HG03460 (cell line): Measurements from ENCODE around the gene VWA3B.
"Not testable (repeated sequence)": the region's sequence is repeated elsewhere in the genome, so short reads cannot be mapped to it uniquely, and the experiment has no call there.

Source experiments
- ATAC-seq: cut with Tn5 transposase; IDR thresholded peaks from one replicate; pipeline ENCODE4 v1.9.1; 2021; ENCODE audit not compliant: unreplicated experiment

VWA3B gene, protein sequence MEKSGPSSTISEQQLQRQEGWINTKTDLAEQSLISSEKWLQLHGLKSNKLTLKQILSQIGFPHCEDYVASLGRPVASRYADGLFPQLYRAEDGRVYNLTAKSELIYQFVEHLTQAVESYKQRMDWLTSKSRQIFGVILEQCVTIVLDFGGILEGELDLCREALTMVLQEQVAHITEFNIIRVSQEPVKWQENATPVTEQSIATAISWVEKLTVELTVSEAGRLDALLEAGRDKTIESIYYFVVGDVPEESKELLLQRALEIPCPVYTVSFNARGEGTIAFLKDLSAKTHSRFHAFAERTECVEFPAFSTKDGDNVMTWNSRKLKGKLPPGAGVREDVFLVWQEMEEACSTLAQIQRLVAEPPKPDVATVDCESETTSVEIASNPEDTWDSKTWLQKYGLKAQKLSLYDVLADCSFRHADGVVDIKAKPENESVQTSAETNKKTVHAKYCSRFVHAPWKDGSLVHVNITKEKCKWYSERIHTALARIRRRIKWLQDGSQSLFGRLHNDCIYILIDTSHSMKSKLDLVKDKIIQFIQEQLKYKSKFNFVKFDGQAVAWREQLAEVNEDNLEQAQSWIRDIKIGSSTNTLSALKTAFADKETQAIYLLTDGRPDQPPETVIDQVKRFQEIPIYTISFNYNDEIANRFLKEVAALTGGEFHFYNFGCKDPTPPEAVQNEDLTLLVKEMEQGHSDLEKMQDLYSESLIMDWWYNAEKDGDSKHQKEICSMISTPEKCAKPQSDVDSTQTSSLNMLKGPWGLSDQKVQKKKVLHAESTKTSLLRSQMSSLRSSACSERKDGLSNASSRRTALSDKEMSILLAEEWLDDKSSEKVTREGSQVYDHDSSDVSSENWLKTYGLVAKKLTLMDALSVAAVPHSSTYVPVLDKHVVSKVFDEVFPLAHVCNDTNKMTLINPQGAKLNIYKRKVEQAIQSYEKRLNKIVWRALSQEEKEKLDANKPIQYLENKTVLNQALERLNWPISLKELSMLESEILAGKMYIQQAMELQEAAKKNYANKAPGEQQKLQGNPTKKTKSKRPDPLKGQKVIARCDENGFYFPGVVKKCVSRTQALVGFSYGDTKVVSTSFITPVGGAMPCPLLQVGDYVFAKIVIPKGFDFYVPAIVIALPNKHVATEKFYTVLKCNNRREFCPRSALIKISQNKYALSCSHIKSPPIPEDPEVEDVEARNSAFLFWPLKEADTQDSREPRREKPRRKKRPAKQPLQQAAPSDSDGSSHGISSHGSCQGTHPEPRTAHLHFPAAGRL (N-terminal part only)

DNA sequence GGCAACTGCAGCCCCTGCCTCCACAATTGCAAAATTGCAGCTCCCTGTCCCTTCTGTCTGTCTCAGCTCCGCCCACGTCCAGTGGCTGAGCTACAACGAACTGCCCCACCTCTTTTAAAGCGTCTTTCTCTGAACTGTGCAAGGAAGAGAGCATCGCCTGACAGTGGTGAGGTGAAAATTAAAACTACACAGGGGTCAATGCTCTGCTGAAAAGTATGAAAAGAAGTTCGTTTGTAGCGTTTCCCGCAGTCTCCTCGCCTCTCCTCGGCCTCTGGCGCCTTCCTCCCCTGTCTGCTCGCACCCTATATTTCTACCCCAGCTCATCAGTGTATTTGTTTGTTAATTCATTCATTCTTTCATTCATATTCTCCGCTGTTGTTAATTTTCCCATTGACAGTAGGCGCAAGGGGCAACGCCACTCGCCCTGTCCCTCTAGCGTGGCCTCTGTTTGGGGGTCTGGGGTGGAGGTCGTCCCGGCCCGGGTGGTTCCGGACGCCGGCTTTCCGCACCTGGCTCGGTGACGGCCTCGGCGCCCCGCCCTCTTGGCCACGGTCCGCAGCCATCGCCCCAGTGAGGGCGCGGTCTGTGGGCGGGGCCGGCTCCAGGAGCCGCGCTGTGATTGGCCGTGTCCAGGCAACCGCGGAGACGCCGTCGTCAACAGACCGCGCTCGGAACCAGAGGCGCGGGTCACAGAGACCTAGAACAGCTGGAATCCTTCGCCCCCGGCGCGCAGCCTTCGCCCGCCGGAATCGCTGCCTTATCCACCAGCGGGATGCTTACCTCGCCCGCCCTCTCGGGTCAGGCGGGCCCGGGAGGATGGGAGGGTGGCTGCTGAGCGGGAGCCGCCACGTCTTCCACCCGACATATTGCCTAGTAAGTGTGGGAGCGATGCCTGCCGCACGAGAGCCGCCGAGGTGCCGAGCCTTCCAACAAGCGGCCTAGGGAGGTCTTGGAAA is at the start of gene VWA3B:
VWA3B (plus strand) TSS at position 677 of the 956 bp plus-strand sequence. CDS start 5,926 bp downstream, outside the sequence.
- ATAC-seq = peak; percentile 81

DNA sequence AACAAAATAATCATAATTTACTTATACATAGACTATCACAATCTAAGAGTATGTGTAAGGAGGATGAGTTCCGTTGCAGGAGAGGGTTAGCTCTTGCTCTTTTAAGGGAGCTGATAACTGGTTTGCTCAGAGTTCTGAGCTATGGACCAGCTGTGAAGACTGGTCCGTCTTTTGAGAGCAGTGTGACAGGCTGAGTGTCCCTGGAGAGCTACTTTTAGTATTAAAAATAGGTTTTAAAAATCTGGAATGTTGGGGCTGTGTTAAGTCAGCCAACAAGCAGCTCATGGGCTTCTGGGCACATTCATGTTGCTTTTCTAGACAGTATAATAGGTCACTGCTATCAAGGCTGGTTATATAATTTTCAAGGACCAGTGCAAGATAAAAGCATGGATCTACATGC is 49.8 kb upstream of the VWA3B start:
- no peak for ATAC-seq

DNA sequence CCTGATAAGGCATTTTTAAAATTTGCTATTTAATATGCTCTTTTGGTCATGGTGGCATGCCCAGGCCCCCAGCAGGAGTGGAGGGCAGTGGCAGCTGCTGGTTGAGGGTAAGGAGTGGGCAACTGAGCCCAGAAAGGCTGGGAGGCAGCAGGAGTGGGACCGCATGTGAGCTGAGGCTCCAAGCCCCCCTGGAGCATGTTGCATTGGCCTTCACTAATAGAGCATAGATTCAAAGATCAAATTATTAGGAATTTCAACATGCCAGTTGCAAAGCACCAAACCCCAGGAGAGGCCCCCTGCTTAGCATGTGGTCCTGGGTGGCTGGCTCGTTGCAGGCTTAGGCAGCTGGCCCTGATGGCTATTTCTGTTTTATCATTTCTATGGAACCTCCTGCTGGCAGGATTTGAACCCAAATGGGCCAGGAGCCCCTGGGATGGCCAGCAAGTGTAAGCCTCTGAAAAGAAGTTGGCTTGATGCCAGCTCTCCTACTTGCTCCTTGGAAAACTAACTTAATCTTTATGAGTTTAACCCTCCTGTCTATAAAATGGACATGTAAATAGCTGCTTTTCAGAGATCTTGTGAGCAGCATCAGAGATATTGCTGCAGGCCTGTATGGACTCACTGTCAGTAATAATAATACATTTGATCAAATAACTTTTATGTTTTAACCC is 49.2 kb upstream of the VWA3B start:
- no peak for ATAC-seq

DNA sequence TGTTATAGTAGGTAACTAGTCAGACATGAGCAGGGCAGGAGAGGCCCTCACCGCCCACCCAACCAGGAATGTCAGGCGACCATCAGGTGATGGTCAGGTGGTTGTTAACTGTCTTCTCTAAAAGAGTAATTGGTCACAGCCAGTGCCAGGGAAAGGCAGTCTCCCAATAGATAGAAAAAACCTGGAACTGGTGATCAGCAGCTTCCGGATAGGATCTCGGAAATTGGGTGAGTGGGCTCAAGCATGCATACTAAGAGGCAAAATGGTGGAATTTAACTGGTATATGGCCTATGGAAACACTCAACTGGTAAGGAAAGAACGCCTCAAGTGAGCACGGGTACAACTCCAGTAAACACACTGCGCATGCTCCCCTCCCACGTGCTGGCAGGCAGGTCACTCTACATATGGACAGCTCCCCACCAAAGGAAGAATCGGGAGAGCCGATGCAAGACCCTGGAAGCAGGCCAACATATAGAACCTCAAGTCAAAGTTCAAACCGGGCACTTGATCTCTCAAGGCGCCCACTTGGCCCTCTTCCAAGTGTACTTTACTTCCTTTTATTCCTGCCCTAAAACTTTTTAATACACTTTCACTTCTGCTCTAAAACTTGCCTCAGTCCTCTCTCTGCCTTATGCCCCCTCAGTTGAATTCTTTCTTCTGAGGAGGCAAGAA is 47.7 kb upstream of the VWA3B start:
- no peak for ATAC-seq

DNA sequence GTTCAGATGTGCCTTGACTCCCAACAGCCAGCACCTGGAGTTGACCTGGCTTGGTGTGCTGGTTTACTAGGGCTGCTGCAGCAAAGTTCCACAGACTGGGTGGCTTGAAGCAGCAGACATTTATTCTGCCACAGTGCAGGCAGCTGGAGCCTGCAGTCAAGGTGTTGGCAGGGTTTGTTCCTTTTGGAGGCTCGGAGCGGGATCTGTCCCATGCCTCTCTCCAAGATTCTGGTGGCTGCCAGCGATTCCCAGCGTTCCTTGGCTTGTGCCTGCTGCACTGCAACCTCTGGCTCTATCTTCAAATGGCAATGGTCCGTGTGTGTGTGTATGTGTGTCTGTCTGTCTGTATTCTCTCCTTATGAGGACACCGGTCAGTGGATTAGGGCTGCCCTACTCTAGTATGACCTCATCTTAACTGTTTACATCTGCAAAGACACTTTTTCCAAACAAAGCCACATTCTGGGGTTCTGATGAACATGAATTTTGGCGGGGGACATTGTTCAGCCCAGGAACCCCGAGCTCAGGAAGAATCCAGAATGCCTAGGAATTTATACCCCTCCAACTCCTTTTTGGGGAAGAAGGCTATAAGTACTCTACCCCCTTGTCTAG is 46.5 kb upstream of the VWA3B start:
- ATAC-seq = no peak

DNA sequence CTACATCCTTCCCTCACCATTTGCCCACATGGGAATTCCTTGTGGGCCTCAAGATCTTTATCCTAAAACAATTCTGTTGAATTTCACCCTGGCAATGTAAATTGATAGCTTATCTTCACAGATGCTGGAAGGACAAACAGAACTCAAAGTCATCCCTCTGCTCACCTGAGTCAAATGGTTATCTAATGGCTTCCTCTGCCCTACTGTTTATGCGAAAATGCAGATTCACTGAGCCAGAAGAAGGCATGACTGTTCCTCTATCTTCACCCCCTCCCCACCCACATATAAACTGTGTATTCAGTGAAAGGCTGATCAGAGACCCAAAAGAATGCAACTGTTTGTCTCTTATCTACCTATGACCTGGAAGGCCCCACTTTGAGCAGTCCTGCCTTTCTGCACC is 43.9 kb upstream of the VWA3B start:
- ATAC-seq = no peak

DNA sequence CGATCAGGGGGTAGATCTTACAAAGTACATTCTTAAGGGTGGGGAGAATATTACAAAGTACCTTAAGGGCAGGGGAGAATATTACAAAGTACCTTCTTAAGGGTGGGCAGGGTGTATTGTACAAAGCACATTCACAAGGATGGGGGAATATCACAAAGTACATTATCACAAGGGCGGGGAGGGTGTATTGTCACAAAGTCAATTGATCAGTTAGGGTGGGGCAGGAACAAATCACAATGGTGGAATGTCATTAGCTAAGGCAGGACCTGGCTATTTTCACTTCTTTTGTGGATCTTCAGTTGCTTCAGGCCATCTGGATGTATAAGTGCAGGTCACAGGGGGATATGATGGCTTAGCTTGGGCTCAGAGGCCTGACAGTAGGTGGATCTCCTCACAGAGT is 42.2 kb upstream of the VWA3B start:
- not testable (repeated sequence) for ATAC-seq

DNA sequence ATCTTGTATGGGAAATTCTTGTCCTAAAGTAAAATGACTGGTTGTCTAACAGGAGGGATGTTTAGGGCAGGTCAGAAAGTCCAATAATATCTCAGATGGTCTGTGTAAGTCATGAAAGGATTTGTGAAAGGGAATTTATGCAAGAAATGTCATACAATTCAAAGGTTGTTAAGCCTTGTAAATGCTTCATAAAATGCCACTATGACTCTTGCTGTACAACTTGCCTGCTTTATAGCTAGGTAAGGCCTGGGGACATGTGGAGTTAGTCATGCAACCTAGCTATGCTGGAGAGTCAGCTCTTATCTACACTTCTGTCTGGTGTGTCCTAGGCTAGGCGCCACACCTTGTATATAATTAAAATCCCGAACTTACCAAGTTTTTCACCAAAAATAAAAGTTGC is 36.9 kb upstream of the VWA3B start:
- no peak for ATAC-seq

DNA sequence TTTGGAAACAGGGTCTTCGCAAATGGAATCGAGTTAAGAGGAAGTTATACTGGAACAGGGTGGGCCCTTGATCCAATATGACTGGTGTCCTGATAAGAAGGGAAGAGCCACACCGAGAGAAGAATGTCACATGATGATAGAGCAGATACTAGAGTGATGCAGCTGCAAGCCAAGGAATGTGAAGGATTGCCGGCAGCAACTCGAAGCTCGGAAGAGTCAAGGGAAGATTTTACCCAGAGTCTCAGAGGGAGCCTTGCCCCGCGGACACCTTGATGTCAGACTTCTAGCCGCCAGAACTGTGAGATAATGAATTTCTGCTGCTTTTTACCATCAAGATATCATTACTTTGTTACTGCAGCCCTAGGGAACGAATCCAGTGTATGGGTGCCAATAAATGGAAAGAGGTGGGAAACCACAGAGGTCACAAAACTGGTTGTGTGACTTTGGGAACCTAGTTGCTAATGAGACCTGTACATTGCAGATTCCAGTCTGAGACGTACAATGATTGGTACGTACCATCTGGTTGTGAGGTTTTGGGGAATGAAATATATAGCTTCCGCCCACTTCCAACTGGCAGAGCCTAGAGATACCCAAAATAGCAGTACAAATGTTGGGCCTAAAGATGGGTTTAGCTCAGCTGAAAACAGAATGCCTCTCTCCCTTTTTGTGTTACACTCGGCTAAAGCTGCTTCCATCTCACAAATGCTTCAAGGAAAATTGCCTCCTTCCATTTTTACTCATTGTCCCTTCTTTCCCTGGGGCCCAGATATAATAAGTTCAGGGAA is 28.6 kb upstream of the VWA3B start:
- no peak for ATAC-seq

DNA sequence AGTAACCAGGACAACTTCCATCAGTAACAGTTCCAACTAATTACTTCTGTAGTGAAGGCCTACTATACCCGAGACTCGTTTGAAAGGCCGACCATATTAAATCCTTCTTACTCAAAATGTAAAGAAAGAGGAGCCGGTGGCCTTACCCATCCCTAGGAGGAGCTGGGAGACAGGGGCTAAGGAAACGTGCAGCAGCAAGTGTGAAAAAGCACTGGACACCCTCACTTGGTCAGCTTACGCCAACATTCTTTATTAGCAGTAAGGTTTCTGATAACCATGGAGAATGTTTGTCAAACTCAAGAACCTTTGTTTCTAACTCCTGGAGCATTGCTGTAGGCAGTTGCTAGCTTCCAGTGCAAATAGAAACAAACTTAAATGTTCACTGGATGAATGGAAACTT is 26.7 kb upstream of the VWA3B start:
- ATAC-seq = no peak

DNA sequence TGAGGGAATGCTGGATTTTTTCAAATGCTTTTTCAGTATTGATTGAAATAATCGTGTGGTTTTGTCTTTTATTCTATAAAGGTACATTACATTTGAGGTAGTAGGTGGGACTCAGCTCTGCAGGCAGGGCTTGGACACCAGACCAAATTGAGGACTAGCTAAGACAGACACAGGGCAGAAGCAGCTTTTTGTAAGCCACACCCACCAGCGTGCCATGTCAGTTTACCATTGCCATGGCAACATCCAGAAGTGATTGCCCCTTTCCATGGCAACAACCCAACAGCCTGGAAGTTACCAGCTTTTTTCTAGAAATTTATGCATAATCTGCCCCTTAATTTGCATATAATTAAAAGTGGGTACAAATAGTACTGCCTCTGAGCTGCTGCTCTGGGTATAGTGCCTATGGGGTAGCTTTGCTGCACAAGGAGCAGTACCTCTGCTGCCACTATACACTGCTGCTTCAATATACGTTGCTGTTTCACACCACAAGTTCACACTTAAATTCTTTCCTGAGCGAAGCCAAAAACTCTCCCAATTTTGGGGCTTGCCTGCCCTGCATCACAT is 23.6 kb upstream of the VWA3B start:
- no peak for ATAC-seq

DNA sequence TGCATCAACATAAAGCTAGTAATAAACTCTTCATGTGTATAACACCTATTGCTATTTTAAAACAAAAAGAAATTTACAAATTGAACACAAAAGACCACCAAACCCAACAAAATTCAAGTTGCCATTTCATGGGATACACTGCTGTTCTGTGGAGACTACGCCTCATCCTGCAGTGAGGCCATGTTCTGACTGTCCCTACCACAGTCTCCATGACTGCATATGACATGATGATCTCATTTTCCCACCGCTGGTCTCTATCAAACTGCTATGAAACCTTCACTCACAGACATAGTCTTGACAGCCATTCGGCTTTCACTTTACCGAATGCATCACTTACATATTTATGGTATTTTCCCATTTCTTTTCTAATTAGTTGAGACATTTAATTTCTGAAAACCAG is 21.2 kb upstream of the VWA3B start:
- no peak for ATAC-seq

DNA sequence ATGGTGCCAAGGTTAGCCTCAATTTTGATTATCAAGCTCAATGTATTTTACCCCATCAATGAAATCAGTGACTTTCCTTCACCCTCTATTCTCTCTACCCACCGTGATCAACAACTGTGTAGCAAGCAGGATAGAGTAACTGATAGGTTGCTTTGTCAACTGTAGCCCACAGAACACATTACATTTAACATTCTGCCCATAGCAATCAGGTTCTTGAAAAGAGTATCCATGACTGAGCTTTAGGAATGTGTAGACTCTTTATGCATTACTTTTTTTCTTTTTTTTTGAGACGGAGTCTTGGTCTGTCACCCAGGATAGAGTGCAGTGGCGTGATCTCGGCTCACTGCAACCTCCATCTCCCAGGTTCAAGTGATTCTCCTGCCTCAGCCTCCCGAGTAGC is 19.8 kb upstream of the VWA3B start:
- no peak for ATAC-seq

DNA sequence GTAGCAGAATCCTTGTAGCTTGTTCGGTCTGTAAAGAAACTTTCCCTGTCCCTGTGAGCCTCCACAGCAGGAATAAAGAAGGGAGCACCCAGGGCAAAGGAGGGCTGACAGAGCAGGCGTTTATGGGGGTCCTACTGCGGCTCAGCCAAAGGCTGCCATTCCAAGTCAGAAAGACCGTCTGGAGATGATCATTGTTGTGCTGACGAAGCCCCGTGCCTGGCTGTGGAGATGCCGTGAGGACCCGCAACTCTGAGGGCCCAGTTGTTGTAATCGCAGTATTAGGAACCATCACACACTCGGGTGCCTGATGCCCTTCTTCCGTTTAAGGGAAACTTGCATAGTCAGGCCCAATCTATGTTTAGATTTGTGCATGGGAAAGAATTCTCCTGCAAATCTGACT is 16.9 kb upstream of the VWA3B start:
- no peak for ATAC-seq

DNA sequence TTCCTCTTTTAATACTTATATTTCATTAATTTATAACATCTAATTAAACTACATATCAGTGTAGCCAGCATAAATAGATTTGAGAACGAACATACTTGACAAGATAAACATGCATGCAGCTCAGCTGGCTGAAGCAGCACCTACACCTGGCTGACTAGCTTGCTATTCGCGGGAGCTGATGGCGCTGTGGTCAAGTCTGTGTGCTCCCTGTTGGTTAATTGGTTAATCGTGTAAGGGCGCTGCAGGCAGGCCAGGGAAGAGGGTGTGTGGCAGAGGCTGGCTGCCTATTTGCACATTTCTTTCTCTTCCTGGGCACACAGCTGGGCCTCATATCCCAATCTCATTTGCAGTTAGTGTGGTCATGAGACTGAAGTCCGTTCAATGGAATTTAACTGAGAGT is 14.5 kb upstream of the VWA3B start:
- ATAC-seq = no peak

DNA sequence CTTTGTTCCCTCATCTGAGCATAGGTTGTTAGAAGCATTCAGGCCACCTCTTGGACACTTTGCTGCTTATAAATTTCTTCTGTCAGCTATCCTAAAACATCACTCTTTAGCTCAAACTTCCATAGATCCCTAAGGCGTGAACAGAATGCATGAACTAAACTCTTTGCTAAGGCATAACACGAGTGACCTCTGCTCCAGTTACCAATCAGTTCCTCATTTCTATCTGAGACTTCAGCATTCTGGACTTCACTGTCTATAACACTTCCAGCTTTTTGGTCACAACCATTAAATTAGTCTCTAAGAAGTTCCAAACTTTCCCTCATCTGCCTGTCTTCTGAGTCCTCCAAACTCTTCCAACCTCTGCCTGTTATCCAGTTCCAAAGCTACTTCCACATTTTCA is 8.3 kb upstream of the VWA3B start:
- no peak for ATAC-seq

DNA sequence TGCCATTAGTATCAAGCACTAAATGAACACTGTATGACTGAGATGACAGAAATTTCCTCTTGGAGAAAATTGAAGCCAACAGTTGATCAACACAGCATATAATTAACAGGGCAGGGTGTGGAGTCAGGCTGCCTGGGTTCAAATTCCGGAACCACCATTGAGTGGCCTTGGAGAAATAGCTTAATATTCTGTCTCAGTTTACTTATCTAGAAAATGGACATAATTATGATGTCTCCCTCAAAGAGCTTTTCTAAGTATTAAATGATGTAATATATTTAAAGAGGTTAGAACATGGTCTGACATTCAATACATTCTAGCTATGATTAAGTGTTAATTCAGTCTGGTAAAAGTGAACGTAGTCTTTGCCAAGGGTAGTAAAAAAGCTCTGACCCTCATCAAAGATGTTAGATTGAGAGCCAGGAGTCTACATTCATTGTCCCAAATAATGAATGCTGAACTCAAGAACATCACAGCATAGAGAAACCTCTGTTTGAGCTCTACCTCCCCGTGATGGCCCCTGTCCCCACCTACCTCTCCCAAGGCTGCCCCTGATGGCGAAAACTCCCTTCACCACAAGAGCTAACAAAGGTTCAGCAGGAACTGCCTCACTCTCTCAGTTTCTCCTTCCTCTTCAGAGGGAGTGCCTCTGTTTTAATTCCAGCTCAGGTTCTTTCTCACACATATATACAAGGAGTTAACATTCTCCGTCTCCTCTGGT is 2.7 kb upstream of the VWA3B start:
- no peak for ATAC-seq
